Vagina (tissue), 2 donors: Measurements from ENCODE around the gene TES. TPM values are rescaled to one million over a fixed set of nuclear protein-coding genes. Genes with fewer than 3 reads are reported as not detected.
"Not testable (repeated sequence)": the region's sequence is repeated elsewhere in the genome, so short reads cannot be mapped to it uniquely, and the experiment has no call there.

Source experiments
- DNase-seq, 2 donors: peaks; one replicate each; pipeline ENCODE4 v3.0.0-alpha.2; 2017; ENCODE audit errors: extremely low spot score in 2 of 2
- H3K27ac ChIP-seq: fragments of 200-600 bp; sonication (generic); one replicate; pipeline ENCODE4 v1.5.1; 2019
- H3K27me3 ChIP-seq: fragments of 200-600 bp; sonication (generic); one replicate; pipeline ENCODE4 v1.5.1; 2019
- H3K36me3 ChIP-seq, 2 donors: fragments of 200-600 bp; sonication (generic); one replicate each; pipeline ENCODE4 v1.5.1; 2017 to 2019
- H3K4me1 ChIP-seq: fragments of 200-600 bp; sonication (generic); one replicate; pipeline ENCODE4 v1.5.1; 2019
- H3K4me3 ChIP-seq, 2 donors: fragments of 200-600 bp; sonication (generic); 1 replicate in 1 of 2; 2 replicates in 1 of 2; pipeline ENCODE4 v1.5.1; 2016 to 2019
- H3K9me3 ChIP-seq: fragments of 200-600 bp; sonication (generic); one replicate; pipeline ENCODE4 v1.5.1; 2019
- CTCF ChIP-seq, 3 experiments: fragments of 450-650 bp in 2 of 3; fragments of 200-600 bp in 1 of 3; sonication (generic) in 1 of 3; IDR thresholded peaks; one replicate each; pipeline ENCODE4 v1.5.1; 2017 to 2019; ENCODE audit warnings: antibody characterized with exemption in 3 of 3, mild to moderate bottlenecking in 2 of 3, moderate library complexity in 2 of 3
- POLR2A ChIP-seq, 2 donors: fragments of 450-650 bp; IDR thresholded peaks; one replicate each; pipeline ENCODE4 v1.6.1; 2017; ENCODE audit warnings: antibody characterized with exemption in 2 of 2, mild to moderate bottlenecking in 2 of 2, moderate library complexity in 2 of 2
- POLR2AphosphoS5 ChIP-seq, 2 donors: sonication (generic); formaldehyde crosslinking; IDR thresholded peaks; one replicate each; pipeline ENCODE4 v1.9.0; 2017; ENCODE audit warnings: antibody characterized with exemption in 2 of 2, mild to moderate bottlenecking in 2 of 2, low read depth in 1 of 2; ENCODE audit not compliant: insufficient read depth in 1 of 2
- intact Hi-C: fragments of 100-400 bp; cut with DNase I; formaldehyde crosslinking; loops from one replicate; pipeline ENCODE4 v1.15.1; 2023
- total RNA-seq: library from RNA; depleted of rRNA; stranded (reverse); fragments of >200 nt; gene quantifications from one replicate; pipeline ENCODE4 v1.2.3, GENCODE V29; 2016

The TES gene
- total RNA-seq, 1 donor from 2014 or later: 87.7 TPM

DNA sequence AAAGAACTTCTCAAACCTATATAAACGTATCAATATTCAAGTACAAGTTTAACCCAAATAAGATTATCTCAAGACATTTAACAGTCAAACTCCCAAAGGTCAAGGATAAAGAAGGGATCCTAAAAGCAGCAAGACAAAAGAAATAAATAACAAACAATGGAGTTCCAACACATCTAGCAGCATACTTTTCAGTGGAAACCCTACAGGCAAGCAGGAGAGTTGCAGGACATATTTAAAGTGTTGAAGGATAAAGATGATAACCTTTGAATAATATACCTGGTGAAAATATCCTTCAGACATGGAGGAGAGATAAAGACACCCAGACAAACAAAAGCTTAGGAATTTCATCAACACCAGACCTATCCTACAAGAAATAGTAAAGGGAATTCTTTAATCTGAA, 82.8 kb downstream of the TES start:
- Histone ChIP-seq H3K4me3 (no peak overlapping the region), H3K36me3 (no peaks in the 10 kb centered on the region), H3K27ac (no peak overlapping the region), H3K27me3 (no peaks in the 10 kb centered on the region), H3K9me3 (no peaks in the 10 kb centered on the region), H3K4me1 (no peaks in the 10 kb centered on the region)
- no peak for DNase-seq
- TF ChIP-seq POLR2A (IDR thresholded peaks at IDR 0.05) (no peak), POLR2AphosphoS5 (IDR thresholded peaks at IDR 0.05; ENCODE audit: insufficient read depth in 1 of 2, low read depth in 1 of 2) (no peak), CTCF (IDR thresholded peaks at IDR 0.05) (no peak)
- intact Hi-C loops: no loop called here

- intact Hi-C loops: no loop called here
- no peaks in the 10 kb centered on the region for H3K9me3 ChIP-seq
- no peaks in the 10 kb centered on the region for H3K27me3 ChIP-seq
- H3K36me3 ChIP-seq: no peaks in the 10 kb centered on the region
- H3K27ac ChIP-seq: no peak overlapping the region
- no peak for DNase-seq
- no peak for TF ChIP-seq CTCF (IDR thresholded peaks at IDR 0.05)
- TF ChIP-seq POLR2AphosphoS5 (IDR thresholded peaks at IDR 0.05; ENCODE audit: insufficient read depth in 1 of 2, low read depth in 1 of 2): no peak
- no peak for TF ChIP-seq POLR2A (IDR thresholded peaks at IDR 0.05)
- H3K4me1 ChIP-seq: no peaks in the 10 kb centered on the region
- H3K4me3 ChIP-seq: no peak overlapping the region
These were observed 83.3 kb downstream of the TES start for GRCh38 chr7:116293633-116294032.

- H3K4me1 ChIP-seq, DNase-seq, H3K36me3 ChIP-seq, intact Hi-C loops, H3K9me3 ChIP-seq, H3K27ac ChIP-seq, H3K27me3 ChIP-seq, H3K4me3 ChIP-seq: not testable (repeated sequence)
These were observed 85.6 kb downstream of the TES start for GRCh38 chr7:116295903-116296302.

DNA sequence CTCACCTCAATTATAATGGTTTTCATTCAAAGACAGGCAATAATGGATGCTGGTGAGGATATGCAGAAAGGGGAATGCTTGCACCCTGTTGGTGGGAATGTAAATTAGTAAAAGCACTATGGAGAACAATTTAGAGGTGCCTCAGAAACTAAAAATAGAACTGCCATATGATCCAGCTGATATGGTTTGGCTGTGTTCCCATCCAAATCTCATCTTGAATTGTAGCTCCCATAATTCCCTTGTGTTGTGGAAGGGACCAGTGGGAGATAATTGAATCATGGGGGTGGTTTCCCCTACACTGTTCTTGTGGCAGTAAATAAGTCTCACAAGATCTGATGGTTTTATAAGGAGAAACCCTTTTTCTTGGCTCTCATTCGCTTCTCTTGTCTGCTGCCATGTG, 87.7 kb downstream of the TES start:
- H3K36me3 ChIP-seq: no peaks in the 10 kb centered on the region
- H3K4me3 ChIP-seq: no peak overlapping the region
- H3K9me3 ChIP-seq: no peaks in the 10 kb centered on the region
- intact Hi-C loops: no loop called here
- no peak for DNase-seq
- no peak for TF ChIP-seq CTCF (IDR thresholded peaks at IDR 0.05)
- TF ChIP-seq POLR2A (IDR thresholded peaks at IDR 0.05): no peak
- TF ChIP-seq POLR2AphosphoS5 (IDR thresholded peaks at IDR 0.05; ENCODE audit: insufficient read depth in 1 of 2, low read depth in 1 of 2): no peak
- H3K27me3 ChIP-seq: no peaks in the 10 kb centered on the region
- H3K4me1 ChIP-seq: no peaks in the 10 kb centered on the region
- H3K27ac ChIP-seq: no peak overlapping the region

- DNase-seq: no peak
- intact Hi-C loops: no loop called here
- Histone ChIP-seq H3K36me3 (no peaks in the 10 kb centered on the region), H3K27me3 (no peaks in the 10 kb centered on the region), H3K4me1 (no peaks in the 10 kb centered on the region), H3K27ac (no peak overlapping the region), H3K9me3 (no peaks in the 10 kb centered on the region), H3K4me3 (no peak overlapping the region)
- no peak for TF ChIP-seq POLR2AphosphoS5 (IDR thresholded peaks at IDR 0.05; ENCODE audit: insufficient read depth in 1 of 2, low read depth in 1 of 2)
- no peak for TF ChIP-seq POLR2A (IDR thresholded peaks at IDR 0.05)
- TF ChIP-seq CTCF (IDR thresholded peaks at IDR 0.05): no peak
These were observed 88.2 kb downstream of the TES start for GRCh38 chr7:116298576-116298975.
